ENCODE results near the gene ABCA13. TPM values are rescaled to one million over a fixed set of nuclear protein-coding genes. Genes with fewer than 3 reads are reported as not detected.

The ABCA13 gene
- total RNA-seq, 3 donors from 2014 or later, result 0.43 to 1.6 (median 1.1) TPM

- ATAC-seq (no peak), DNase-seq (no peak)
- Histone ChIP-seq H3K4me3 (no peak overlapping the region), H3K36me3 (ENCODE audit: low read depth) (no peaks in the 10 kb centered on the region), H3K4me1 (ENCODE audit: low read depth) (no peaks in the 10 kb centered on the region), H3K9me3 (no peaks in the 10 kb centered on the region)
- intact Hi-C loops (cut with DNase I, micrococcal nuclease), result no loop called here
- TF ChIP-seq, protein P1, sequence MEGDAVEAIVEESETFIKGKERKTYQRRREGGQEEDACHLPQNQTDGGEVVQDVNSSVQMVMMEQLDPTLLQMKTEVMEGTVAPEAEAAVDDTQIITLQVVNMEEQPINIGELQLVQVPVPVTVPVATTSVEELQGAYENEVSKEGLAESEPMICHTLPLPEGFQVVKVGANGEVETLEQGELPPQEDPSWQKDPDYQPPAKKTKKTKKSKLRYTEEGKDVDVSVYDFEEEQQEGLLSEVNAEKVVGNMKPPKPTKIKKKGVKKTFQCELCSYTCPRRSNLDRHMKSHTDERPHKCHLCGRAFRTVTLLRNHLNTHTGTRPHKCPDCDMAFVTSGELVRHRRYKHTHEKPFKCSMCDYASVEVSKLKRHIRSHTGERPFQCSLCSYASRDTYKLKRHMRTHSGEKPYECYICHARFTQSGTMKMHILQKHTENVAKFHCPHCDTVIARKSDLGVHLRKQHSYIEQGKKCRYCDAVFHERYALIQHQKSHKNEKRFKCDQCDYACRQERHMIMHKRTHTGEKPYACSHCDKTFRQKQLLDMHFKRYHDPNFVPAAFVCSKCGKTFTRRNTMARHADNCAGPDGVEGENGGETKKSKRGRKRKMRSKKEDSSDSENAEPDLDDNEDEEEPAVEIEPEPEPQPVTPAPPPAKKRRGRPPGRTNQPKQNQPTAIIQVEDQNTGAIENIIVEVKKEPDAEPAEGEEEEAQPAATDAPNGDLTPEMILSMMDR (IDR thresholded peaks at IDR 0.05), result no peak
Measured at GRCh38 chr7:48471196-48471595, 299.9 kb downstream of the ABCA13 start.

GRCh38 chr7:48472640-48473039, 301.4 kb downstream of the ABCA13 start:
- no peak overlapping the region for H3K4me3 ChIP-seq
- no peaks in the 10 kb centered on the region for H3K9me3 ChIP-seq
- no peak for ATAC-seq
- H3K4me1 ChIP-seq (ENCODE audit: low read depth), result no peaks in the 10 kb centered on the region
- TF ChIP-seq, protein P1 (IDR thresholded peaks at IDR 0.05), result no peak
- no peak for DNase-seq
- H3K36me3 ChIP-seq (ENCODE audit: low read depth), result no peaks in the 10 kb centered on the region
- intact Hi-C loops (cut with DNase I, micrococcal nuclease), result no loop called here

- H3K9me3 ChIP-seq, result no peaks in the 10 kb centered on the region
- H3K36me3 ChIP-seq (ENCODE audit: low read depth), result no peaks in the 10 kb centered on the region
- intact Hi-C loops (cut with DNase I, micrococcal nuclease), result no loop called here
- H3K4me1 ChIP-seq (ENCODE audit: low read depth), result no peaks in the 10 kb centered on the region
- DNase-seq, result no peak
- H3K4me3 ChIP-seq, result no peak overlapping the region
- no peak for ATAC-seq
- TF ChIP-seq, protein P1 (IDR thresholded peaks at IDR 0.05), result no peak
Measured at GRCh38 chr7:48473205-48473865, 302.1 kb downstream of the ABCA13 start.

DNA sequence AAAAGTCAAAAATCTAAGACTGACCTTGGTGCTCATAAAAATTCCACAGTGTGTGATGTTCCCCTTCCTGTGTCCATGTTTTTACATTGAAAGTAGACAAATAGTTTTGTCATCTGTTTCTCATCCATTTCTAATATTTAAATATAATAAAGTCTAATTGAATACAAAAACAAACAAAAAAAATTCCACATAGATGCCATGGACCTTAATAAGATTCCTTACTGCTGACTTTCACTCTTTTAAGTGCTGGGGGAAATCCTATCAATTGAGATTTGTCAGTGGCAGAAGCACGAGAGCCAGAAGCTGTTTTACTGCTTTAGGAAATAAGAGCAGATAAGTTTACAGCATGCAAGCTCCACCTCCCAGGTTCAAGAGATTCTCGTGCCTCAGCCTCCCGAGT, 310.0 kb downstream of the ABCA13 start:
- DNase-seq (no peak), ATAC-seq (no peak)
- no peak overlapping the region for H3K4me3 ChIP-seq
- intact Hi-C loops (cut with DNase I, micrococcal nuclease), result no loop called here
- H3K36me3 ChIP-seq (ENCODE audit: low read depth), result no peaks in the 10 kb centered on the region
- no peaks in the 10 kb centered on the region for H3K9me3 ChIP-seq
- H3K4me1 ChIP-seq (ENCODE audit: low read depth), result no peaks in the 10 kb centered on the region
- TF ChIP-seq, protein P1 (IDR thresholded peaks at IDR 0.05), result no peak

DNA sequence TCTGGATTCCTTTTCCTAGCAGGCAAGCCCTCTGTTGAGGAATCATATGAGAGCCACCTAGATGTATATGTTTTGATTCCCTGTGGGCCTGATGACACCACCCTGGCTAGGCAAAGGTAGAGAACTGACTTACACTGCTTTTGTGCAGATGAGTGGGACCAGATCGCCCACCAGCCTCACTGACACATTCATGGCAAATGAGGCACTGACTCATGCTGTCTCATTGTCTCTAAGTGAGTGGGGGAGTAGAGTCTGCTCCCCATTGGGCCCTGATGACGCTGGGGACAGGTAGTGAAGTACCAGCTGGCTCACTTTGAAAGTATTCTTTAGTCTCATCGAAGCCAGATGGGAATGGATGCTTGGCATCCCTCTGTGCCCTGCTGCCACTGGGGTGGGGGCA, 326.3 kb downstream of the ABCA13 start:
- intact Hi-C loops (cut with DNase I, micrococcal nuclease), result no loop called here
- no peak overlapping the region for H3K4me3 ChIP-seq
- TF ChIP-seq, protein P1 (IDR thresholded peaks at IDR 0.05), result no peak
- H3K4me1 ChIP-seq (ENCODE audit: low read depth), result no peaks in the 10 kb centered on the region
- H3K36me3 ChIP-seq (ENCODE audit: low read depth), result no peaks in the 10 kb centered on the region
- no peaks in the 10 kb centered on the region for H3K9me3 ChIP-seq
- DNase-seq (no peak), ATAC-seq (no peak)

DNA sequence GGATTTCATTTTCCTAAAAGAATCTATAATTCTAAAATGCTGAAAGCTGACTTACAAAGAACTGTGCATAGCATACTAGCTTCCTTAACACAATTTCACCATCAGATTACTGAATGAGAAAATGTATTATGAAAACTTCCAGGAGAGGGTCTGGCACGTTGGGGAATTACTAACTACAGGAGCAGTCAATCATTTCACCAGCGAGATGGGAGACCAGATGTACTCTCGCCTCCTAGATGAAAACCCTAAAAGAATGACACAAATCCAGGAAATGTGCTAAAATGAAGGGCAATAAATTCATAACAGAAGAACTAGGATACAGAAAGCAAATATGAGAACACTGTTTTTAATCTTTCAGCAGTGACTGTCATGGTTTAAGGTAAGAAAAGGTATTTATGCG, 330.8 kb downstream of the ABCA13 start:
- TF ChIP-seq, protein P1 (IDR thresholded peaks at IDR 0.05), result no peak
- no peaks in the 10 kb centered on the region for H3K4me1 ChIP-seq (ENCODE audit: low read depth)
- intact Hi-C loops (cut with DNase I, micrococcal nuclease), result no loop called here
- no peaks in the 10 kb centered on the region for H3K36me3 ChIP-seq (ENCODE audit: low read depth)
- no peak overlapping the region for H3K4me3 ChIP-seq
- ATAC-seq, result no peak
- no peak for DNase-seq
- no peaks in the 10 kb centered on the region for H3K9me3 ChIP-seq
